HG03060 (cell line): ENCODE data around the gene MACF1.

Experiments used
- ATAC-seq: cut with Tn5 transposase; IDR thresholded peaks from one replicate; pipeline ENCODE4 v1.9.1; 2021; ENCODE audit warnings: low read depth, moderate number of reproducible peaks; ENCODE audit not compliant: unreplicated experiment

The MACF1 gene

GRCh38 chr1:39288735-39289465 lies 84.4 kb downstream of the MACF1 start:
- no peak for ATAC-seq

- no peak for ATAC-seq
Measured at GRCh38 chr1:39292401-39292800, 87.9 kb downstream of the MACF1 start.

- no peak for ATAC-seq
Measured at GRCh38 chr1:39293375-39294070, 89.0 kb downstream of the MACF1 start.

- no peak for ATAC-seq
Measured at GRCh38 chr1:39294531-39294930, 90.0 kb downstream of the MACF1 start.

- no peak for ATAC-seq
Measured at GRCh38 chr1:39295901-39296300, 91.4 kb downstream of the MACF1 start.

GRCh38 chr1:39297551-39297950 lies 93.1 kb downstream of the MACF1 start:
- no peak for ATAC-seq

GRCh38 chr1:39301606-39302005 lies 97.1 kb downstream of the MACF1 start:
- no peak for ATAC-seq

- no peak for ATAC-seq
Measured at GRCh38 chr1:39305555-39305954, 101.1 kb downstream of the MACF1 start.

- ATAC-seq: no peak
Measured at GRCh38 chr1:39310015-39310414, 105.5 kb downstream of the MACF1 start.

- no peak for ATAC-seq
Measured at GRCh38 chr1:39310691-39311090, 106.2 kb downstream of the MACF1 start.

- ATAC-seq: no peak
Measured at GRCh38 chr1:39317111-39317510, 112.6 kb downstream of the MACF1 start.

GRCh38 chr1:39317910-39318633 lies 113.6 kb downstream of the MACF1 start:
- no peak for ATAC-seq

- ATAC-seq: no peak
Measured at GRCh38 chr1:39321979-39322378, 117.5 kb downstream of the MACF1 start.

GRCh38 chr1:39322431-39322830 lies 117.9 kb downstream of the MACF1 start:
- no peak for ATAC-seq

- no peak for ATAC-seq
Measured at GRCh38 chr1:39324888-39325287, 120.4 kb downstream of the MACF1 start.

GRCh38 chr1:39326836-39327235 lies 122.3 kb downstream of the MACF1 start:
- no peak for ATAC-seq

- no peak for ATAC-seq
Measured at GRCh38 chr1:39328095-39328494, 123.6 kb downstream of the MACF1 start.

- ATAC-seq: no peak
Measured at GRCh38 chr1:39328586-39329121, 124.2 kb downstream of the MACF1 start.

- ATAC-seq: no peak
Measured at GRCh38 chr1:39331647-39332046, 127.2 kb downstream of the MACF1 start.

- no peak for ATAC-seq
Measured at GRCh38 chr1:39332291-39332690, 127.8 kb downstream of the MACF1 start.

GRCh38 chr1:39332828-39333227 lies 128.3 kb downstream of the MACF1 start:
- ATAC-seq: no peak
